ENCODE data around the gene MS4A6A.

DNA sequence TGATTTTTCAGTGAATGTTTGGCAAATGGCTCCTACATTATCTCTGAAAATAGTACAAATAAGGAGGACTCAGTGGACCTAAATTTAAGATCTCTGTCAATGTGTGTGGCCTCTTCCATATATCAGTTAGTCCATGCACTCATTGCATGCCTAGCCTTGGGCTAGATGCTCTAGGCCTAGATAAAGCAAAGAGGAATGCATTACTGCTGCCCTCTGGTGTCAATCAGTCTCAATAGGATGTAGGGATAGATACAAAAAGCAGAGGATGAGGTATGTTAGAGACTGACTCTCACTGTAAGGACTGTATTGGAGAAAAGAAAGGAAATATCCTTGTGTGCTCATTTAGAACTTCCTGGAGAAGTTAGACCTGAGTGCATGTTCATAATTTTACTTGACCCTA, 52.4 kb downstream of the MS4A6A start:
- TF ChIP-seq EZH2phosphoT487 (IDR thresholded peaks at IDR 0.05; ENCODE audit: borderline replicate concordance, low read length) (no peak), EZH2 (IDR thresholded peaks at IDR 0.05; ENCODE audit: low read length, unreplicated experiment) (no peak)
- TF ChIP-seq, protein P1, sequence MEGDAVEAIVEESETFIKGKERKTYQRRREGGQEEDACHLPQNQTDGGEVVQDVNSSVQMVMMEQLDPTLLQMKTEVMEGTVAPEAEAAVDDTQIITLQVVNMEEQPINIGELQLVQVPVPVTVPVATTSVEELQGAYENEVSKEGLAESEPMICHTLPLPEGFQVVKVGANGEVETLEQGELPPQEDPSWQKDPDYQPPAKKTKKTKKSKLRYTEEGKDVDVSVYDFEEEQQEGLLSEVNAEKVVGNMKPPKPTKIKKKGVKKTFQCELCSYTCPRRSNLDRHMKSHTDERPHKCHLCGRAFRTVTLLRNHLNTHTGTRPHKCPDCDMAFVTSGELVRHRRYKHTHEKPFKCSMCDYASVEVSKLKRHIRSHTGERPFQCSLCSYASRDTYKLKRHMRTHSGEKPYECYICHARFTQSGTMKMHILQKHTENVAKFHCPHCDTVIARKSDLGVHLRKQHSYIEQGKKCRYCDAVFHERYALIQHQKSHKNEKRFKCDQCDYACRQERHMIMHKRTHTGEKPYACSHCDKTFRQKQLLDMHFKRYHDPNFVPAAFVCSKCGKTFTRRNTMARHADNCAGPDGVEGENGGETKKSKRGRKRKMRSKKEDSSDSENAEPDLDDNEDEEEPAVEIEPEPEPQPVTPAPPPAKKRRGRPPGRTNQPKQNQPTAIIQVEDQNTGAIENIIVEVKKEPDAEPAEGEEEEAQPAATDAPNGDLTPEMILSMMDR (conservative IDR thresholded peaks at IDR 0.05; ENCODE audit: low read depth, low read length): peak; percentile 88

Measured in PC-3 (cell line).